Measurements from ENCODE around the gene TAGLN.
"Not testable (repeated sequence)": the region's sequence is repeated elsewhere in the genome, so short reads cannot be mapped to it uniquely, and the experiment has no call there.

TAGLN gene

DNA sequence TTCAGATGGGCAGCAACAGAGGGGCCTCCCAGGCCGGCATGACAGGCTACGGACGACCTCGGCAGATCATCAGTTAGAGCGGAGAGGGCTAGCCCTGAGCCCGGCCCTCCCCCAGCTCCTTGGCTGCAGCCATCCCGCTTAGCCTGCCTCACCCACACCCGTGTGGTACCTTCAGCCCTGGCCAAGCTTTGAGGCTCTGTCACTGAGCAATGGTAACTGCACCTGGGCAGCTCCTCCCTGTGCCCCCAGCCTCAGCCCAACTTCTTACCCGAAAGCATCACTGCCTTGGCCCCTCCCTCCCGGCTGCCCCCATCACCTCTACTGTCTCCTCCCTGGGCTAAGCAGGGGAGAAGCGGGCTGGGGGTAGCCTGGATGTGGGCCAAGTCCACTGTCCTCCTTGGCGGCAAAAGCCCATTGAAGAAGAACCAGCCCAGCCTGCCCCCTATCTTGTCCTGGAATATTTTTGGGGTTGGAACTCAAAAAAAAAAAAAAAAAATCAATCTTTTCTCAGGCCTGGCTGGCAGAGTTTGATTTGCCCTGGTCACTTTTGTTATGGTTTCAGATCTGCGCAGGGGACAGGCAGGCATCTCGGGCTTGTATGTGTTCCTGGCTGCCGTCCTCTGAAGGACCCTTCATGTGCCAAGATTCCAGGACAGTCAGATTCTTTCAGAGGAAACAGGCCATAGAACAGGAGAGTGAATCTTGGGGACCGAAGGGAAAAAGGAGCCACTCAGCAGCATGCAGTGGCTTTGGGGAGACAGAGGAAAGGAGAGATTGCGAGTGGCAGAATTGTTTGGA lies 5.3 kb downstream of the TAGLN start:
- TF ChIP-seq, protein P1, sequence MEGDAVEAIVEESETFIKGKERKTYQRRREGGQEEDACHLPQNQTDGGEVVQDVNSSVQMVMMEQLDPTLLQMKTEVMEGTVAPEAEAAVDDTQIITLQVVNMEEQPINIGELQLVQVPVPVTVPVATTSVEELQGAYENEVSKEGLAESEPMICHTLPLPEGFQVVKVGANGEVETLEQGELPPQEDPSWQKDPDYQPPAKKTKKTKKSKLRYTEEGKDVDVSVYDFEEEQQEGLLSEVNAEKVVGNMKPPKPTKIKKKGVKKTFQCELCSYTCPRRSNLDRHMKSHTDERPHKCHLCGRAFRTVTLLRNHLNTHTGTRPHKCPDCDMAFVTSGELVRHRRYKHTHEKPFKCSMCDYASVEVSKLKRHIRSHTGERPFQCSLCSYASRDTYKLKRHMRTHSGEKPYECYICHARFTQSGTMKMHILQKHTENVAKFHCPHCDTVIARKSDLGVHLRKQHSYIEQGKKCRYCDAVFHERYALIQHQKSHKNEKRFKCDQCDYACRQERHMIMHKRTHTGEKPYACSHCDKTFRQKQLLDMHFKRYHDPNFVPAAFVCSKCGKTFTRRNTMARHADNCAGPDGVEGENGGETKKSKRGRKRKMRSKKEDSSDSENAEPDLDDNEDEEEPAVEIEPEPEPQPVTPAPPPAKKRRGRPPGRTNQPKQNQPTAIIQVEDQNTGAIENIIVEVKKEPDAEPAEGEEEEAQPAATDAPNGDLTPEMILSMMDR (IDR thresholded peaks at IDR 0.05; ENCODE audit: extremely low read depth, missing control alignments): no peak
- no peak for DNase-seq (ENCODE audit: low spot score)

- TF ChIP-seq, protein P1 (IDR thresholded peaks at IDR 0.05; ENCODE audit: extremely low read depth, missing control alignments): no peak
- DNase-seq (ENCODE audit: low spot score): no peak
Observed at GRCh38 chr11:117205211-117205818, 6.1 kb downstream of the TAGLN start.

DNA sequence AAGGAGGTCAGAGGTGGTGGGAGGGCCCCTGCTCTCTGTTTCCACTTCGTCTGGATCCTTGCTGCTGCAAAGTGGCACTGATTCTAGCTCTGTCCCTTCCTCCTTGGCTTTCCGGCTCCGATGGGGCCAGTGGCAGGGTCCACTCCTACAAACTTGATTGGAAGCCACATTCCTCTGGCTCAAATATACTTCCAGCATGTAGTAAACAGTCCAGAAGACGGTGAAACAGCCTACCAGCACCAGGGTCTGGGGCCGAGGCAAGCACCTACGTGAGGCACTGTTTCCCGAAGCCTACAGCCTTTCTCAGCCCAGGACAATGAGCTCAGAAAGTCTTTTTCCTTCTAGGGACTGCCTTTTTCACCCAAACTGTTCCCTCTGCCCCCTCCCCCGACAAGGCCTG lies 6.9 kb downstream of the TAGLN start:
- not testable (repeated sequence) for DNase-seq (ENCODE audit: low spot score)

- not testable (repeated sequence) for DNase-seq (ENCODE audit: low spot score)
Observed at GRCh38 chr11:117206859-117207258, 7.7 kb downstream of the TAGLN start.

- DNase-seq (ENCODE audit: low spot score): not testable (repeated sequence)
Observed at GRCh38 chr11:117207481-117207880, 8.3 kb downstream of the TAGLN start.

DNA sequence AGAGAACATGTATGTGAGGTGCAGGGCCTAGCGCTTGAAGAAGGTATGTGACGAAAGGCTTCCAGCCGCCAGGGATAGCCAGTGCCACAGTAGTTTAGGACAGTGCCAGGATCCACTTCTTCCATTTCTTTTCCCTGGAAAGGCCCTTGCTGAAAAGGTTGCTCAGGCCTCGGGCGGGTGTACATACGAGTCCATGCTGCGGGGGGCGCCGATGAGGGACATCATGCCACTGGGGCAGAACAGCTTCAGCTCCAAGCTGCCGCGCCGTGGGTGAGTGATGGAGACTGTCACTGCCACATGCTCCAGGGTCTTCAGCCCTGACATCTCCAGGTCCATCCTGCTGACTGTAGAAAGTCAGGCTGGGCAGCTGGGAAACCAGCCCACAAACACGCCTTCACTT lies 9.5 kb downstream of the TAGLN start:
- DNase-seq (ENCODE audit: low spot score): not testable (repeated sequence)

DNA sequence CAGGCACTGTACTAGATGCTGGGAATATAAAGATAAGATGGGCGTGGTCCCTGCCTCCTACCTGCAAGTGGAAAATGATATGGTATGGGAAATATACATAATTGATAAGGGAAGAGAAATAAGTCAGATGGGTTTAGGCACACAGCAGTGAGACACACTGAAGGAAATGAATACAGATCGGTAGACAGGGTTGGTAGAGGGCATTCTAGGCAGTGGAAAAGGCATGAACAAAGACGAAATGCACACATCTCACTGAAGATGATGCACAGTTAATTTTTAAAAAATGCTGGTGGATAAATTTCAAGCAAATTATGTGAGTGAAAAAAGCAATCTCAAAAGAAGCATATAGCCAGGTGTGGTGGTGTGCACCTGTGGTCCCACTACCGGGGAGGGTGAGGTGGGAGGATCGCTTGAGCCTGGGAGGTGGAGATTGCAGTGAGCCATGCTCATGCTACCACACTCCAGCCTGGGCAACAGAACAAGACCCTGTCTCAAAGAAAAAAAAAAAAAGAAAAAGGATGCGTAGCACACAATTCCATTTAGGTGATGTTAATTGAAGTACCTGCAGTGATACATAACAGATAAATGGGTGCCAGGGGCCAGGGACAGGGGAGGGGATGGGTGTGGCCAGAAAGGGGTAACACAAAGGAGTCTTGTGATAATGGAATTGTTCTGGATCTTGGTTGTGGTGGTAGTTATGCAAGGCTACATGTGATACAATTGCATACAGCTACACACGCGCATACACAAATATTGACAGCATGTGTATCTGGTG lies 10.4 kb downstream of the TAGLN start:
- not testable (repeated sequence) for DNase-seq (ENCODE audit: low spot score)

DNA sequence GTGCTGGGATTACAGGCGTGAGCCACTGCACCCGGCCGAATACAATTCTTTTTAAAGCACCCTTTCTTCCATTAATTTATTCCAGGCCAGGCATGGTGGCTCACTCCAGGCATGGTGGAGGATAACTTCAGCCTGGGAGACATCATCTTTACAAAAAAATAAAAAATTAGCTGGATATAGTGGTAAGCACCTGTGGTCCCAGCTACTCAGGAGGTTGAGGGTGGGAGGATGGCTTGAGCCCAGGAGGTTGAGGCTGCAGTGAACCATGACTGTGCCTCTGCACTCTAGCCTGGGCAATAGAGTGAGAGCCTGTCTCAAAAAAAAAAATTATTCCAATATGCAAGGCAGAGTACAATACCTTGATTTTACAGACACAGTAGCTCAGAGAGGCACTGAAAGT lies 11.4 kb downstream of the TAGLN start:
- TF ChIP-seq, protein P1 (IDR thresholded peaks at IDR 0.05; ENCODE audit: extremely low read depth, missing control alignments): no peak
- no peak for DNase-seq (ENCODE audit: low spot score)

- no peak for DNase-seq (ENCODE audit: low spot score)
- TF ChIP-seq, protein P1 (IDR thresholded peaks at IDR 0.05; ENCODE audit: extremely low read depth, missing control alignments): no peak
Observed at GRCh38 chr11:117212697-117213355, 13.7 kb downstream of the TAGLN start.
